ENCODE data around the gene CERT1.
"Not testable (repeated sequence)": the region's sequence is repeated elsewhere in the genome, so short reads cannot be mapped to it uniquely, and the experiment has no call there.

Gene CERT1

GRCh38 chr5:75498208-75498777, 13.1 kb downstream of the CERT1 start:
- TF ChIP-seq CTCF (IDR thresholded peaks at IDR 0.05; ENCODE audit: low read depth, low read length), result no peak
- no peak overlapping the region for H3K4me3 ChIP-seq (ENCODE audit: low read depth, low read length)

- no peak for TF ChIP-seq CTCF (IDR thresholded peaks at IDR 0.05; ENCODE audit: low read depth, low read length)
- no peak overlapping the region for H3K4me3 ChIP-seq (ENCODE audit: low read depth, low read length)
Observed at GRCh38 chr5:75496026-75496425, 15.4 kb downstream of the CERT1 start.

- H3K4me3 ChIP-seq (ENCODE audit: low read depth, low read length), result no peak overlapping the region
- no peak for TF ChIP-seq CTCF (IDR thresholded peaks at IDR 0.05; ENCODE audit: low read depth, low read length)
Observed at GRCh38 chr5:75491621-75492020, 19.8 kb downstream of the CERT1 start.

GRCh38 chr5:75489847-75490246, 21.6 kb downstream of the CERT1 start:
- H3K4me3 ChIP-seq (ENCODE audit: low read depth, low read length), result not testable (repeated sequence)

GRCh38 chr5:75484605-75485004, 26.8 kb downstream of the CERT1 start:
- TF ChIP-seq CTCF (IDR thresholded peaks at IDR 0.05; ENCODE audit: low read depth, low read length), result no peak
- H3K4me3 ChIP-seq (ENCODE audit: low read depth, low read length), result no peak overlapping the region

GRCh38 chr5:75482482-75482881, 28.9 kb downstream of the CERT1 start:
- no peak for TF ChIP-seq CTCF (IDR thresholded peaks at IDR 0.05; ENCODE audit: low read depth, low read length)
- no peak overlapping the region for H3K4me3 ChIP-seq (ENCODE audit: low read depth, low read length)

- TF ChIP-seq CTCF (IDR thresholded peaks at IDR 0.05; ENCODE audit: low read depth, low read length), result no peak
- H3K4me3 ChIP-seq (ENCODE audit: low read depth, low read length), result no peak overlapping the region
Observed at GRCh38 chr5:75481024-75481423, 30.4 kb downstream of the CERT1 start.

GRCh38 chr5:75475364-75475763, 36.1 kb downstream of the CERT1 start:
- TF ChIP-seq CTCF (IDR thresholded peaks at IDR 0.05; ENCODE audit: low read depth, low read length), result no peak
- no peak overlapping the region for H3K4me3 ChIP-seq (ENCODE audit: low read depth, low read length)

Data from WI38 (cell line).